ENCODE results near the gene EDEM2. TPM values are rescaled to one million over a fixed set of nuclear protein-coding genes. Genes with fewer than 3 reads are reported as not detected.
"Not testable (repeated sequence)": the region's sequence is repeated elsewhere in the genome, so short reads cannot be mapped to it uniquely, and the experiment has no call there.

Gene EDEM2
- total and polyA plus RNA-seq, 7 donors: 5.0 to 20.4 (median 8.3) TPM

- WGBS, 3 donors: 90 to 93% (median 92%) methylated on average over 8 of the region's 8 CpGs
- no peak for DNase-seq
These were observed 27.0 kb downstream of the EDEM2 start for GRCh38 chr20:35120012-35120701.

GRCh38 chr20:35117629-35118028 lies 29.5 kb downstream of the EDEM2 start:
- TF ChIP-seq, protein P1, sequence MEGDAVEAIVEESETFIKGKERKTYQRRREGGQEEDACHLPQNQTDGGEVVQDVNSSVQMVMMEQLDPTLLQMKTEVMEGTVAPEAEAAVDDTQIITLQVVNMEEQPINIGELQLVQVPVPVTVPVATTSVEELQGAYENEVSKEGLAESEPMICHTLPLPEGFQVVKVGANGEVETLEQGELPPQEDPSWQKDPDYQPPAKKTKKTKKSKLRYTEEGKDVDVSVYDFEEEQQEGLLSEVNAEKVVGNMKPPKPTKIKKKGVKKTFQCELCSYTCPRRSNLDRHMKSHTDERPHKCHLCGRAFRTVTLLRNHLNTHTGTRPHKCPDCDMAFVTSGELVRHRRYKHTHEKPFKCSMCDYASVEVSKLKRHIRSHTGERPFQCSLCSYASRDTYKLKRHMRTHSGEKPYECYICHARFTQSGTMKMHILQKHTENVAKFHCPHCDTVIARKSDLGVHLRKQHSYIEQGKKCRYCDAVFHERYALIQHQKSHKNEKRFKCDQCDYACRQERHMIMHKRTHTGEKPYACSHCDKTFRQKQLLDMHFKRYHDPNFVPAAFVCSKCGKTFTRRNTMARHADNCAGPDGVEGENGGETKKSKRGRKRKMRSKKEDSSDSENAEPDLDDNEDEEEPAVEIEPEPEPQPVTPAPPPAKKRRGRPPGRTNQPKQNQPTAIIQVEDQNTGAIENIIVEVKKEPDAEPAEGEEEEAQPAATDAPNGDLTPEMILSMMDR (IDR thresholded peaks at IDR 0.05): no peak
- H3K4me1 ChIP-seq: no peaks in the 10 kb centered on the region
- no peak overlapping the region for H3K4me3 ChIP-seq
- DNase-seq: no peak
- 79 to 89% (median 87%) methylated on average over 1 of the region's 1 CpG for WGBS, 3 donors
- no peaks in the 10 kb centered on the region for H3K9me3 ChIP-seq
- no peaks in the 10 kb centered on the region for H3K27me3 ChIP-seq (ENCODE audit: insufficient read depth in 3 of 3, low read length in 2 of 3)
- no peak for ATAC-seq
- H3K36me3 ChIP-seq (ENCODE audit: insufficient read depth in 1 of 2, low read depth in 1 of 2): peaks cover 3 to 78% of the 10 kb centered on the region in 2 donors
- intact Hi-C loops (cut with DNase I): no loop called here
- no peak overlapping the region for H3K27ac ChIP-seq

More at GRCh38 chr20:35120012-35120701, 27.0 kb downstream of the EDEM2 start:
- TF ChIP-seq, protein P1 (IDR thresholded peaks at IDR 0.05): no peak
- no peaks in the 10 kb centered on the region for H3K27me3 ChIP-seq (ENCODE audit: insufficient read depth in 3 of 3, low read length in 2 of 3)
- H3K36me3 ChIP-seq (ENCODE audit: insufficient read depth in 1 of 2, low read depth in 1 of 2): peaks cover 3 to 92% of the 10 kb centered on the region in 2 donors
- no peaks in the 10 kb centered on the region for H3K4me1 ChIP-seq
- H3K27ac ChIP-seq: no peak overlapping the region
- H3K4me3 ChIP-seq: no peak overlapping the region
- peak in 1 of 4 donors; percentile 31 for ATAC-seq
- intact Hi-C loops (cut with DNase I): no loop called here
- no peaks in the 10 kb centered on the region for H3K9me3 ChIP-seq

DNA sequence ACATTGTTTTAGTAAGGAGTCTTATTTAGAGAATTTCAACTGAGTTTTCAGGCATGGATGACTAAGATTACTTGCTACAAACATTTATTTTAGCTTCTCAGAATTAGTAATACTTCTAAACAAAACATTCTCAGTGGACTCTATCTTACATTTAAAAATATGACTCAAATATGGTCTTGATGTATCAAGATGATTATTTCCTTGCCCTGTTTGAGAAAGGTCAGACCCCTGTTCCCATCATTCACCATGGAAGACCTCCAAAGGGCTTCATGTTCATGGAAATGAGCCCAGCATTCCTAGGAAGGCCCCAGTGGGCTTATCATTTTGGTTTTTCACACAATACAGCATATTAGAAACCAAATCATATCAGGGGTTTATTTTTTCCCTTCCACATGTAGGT lies 29.9 kb downstream of the EDEM2 start:
- H3K27me3 ChIP-seq (ENCODE audit: insufficient read depth in 3 of 3, low read length in 2 of 3): no peaks in the 10 kb centered on the region
- intact Hi-C loops (cut with DNase I): no loop called here
- H3K36me3 ChIP-seq (ENCODE audit: insufficient read depth in 1 of 2, low read depth in 1 of 2): peaks cover 3 to 73% of the 10 kb centered on the region in 2 donors
- TF ChIP-seq, protein P1 (IDR thresholded peaks at IDR 0.05): no peak
- no peaks in the 10 kb centered on the region for H3K4me1 ChIP-seq
- DNase-seq (no peak), ATAC-seq (no peak)
- H3K9me3 ChIP-seq: no peaks in the 10 kb centered on the region
- no peak overlapping the region for H3K4me3 ChIP-seq
- H3K27ac ChIP-seq: no peak overlapping the region

DNA sequence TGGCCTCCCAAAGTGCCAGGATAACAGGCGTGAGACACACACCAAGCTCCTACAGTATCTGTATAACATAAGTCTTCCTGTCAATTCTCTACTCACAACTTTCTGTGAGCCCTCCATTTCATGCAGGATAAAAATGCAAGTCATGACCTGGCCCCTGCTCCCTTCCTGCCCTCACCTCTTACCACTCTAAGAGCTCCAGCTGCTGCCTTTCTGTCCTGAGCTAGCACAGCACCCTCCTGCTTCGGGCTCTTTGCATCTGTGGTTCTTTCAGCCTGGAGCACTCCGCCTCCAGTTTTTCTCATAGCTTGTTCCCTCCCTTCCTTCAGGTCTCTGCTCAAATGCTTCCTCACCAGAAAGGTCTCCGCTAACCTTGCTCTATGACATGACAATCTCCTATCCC lies 30.9 kb downstream of the EDEM2 start:
- Histone ChIP-seq H3K4me3 (no peak overlapping the region), H3K9me3 (no peaks in the 10 kb centered on the region), H3K27me3 (ENCODE audit: insufficient read depth in 3 of 3, low read length in 2 of 3) (no peaks in the 10 kb centered on the region), H3K4me1 (no peaks in the 10 kb centered on the region), H3K36me3 (ENCODE audit: insufficient read depth in 1 of 2, low read depth in 1 of 2) (peaks cover 0 to 64% of the 10 kb centered on the region in 2 donors), H3K27ac (no peak overlapping the region)
- DNase-seq (no peak), ATAC-seq (no peak)
- 91 to 96% (median 92%) methylated on average over 4 of the region's 4 CpGs for WGBS, 3 donors
- TF ChIP-seq, protein P1 (IDR thresholded peaks at IDR 0.05): no peak
- intact Hi-C loops (cut with DNase I): no loop called here

DNA sequence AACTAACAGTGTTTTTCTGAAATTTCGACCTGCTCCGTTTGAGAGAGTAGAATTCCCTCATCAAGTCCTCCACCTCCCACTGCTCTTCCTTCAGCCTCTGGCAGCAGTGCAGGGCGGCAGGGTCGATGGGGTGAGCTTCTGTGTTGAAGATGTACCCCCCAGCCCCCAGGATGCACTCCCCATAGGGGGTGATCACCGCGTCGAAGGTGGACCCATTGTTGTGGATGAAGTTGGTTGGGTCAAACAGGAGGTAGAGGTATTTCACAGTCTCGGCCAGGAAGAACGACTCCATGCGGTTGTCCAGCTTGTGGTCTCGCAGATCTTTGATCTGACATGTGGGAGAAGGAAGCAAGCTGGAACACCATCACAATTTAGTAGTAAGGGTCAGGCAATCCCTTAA lies 31.5 kb downstream of the EDEM2 start:
- H3K27ac ChIP-seq: no peak overlapping the region
- peaks cover 0 to 58% of the 10 kb centered on the region in 2 donors for H3K36me3 ChIP-seq (ENCODE audit: insufficient read depth in 1 of 2, low read depth in 1 of 2)
- WGBS, 3 donors: 78 to 90% (median 83%) methylated on average over 11 of the region's 11 CpGs
- no peak overlapping the region for H3K4me3 ChIP-seq
- DNase-seq: no peak
- no peaks in the 10 kb centered on the region for H3K27me3 ChIP-seq (ENCODE audit: insufficient read depth in 3 of 3, low read length in 2 of 3)
- ATAC-seq: no peak
- no peaks in the 10 kb centered on the region for H3K4me1 ChIP-seq
- intact Hi-C loops (cut with DNase I): no loop called here
- TF ChIP-seq, protein P1 (IDR thresholded peaks at IDR 0.05): no peak
- no peaks in the 10 kb centered on the region for H3K9me3 ChIP-seq

DNA sequence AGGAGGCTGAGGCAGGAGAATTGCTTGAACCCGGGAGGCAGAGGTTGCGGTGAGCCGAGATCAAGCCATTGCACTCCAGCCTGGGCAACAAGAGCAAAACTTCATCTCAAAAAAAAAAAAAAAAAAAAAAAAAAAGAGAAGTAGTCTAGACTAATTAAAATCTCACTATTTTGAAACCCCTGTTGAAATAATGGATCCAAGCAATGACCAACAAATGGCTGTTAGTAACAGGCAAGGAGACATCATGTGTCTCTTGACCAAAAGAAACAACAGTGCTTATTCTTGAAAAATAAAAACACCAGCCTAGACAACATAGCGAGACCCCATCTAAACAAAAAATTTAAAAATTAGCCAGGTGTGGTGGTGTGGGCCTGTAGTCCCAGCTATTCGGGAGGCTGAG lies 34.9 kb downstream of the EDEM2 start:
- intact Hi-C loops (cut with DNase I); DNase-seq; ATAC-seq; H3K9me3 ChIP-seq; H3K27ac ChIP-seq; H3K27me3 ChIP-seq (ENCODE audit: insufficient read depth in 3 of 3, low read length in 2 of 3); H3K4me1 ChIP-seq; H3K4me3 ChIP-seq: not testable (repeated sequence)
- peaks cover 0 to 34% of the 10 kb centered on the region in 2 donors for H3K36me3 ChIP-seq (ENCODE audit: insufficient read depth in 1 of 2, low read depth in 1 of 2)
- WGBS, 3 donors: 75 to 86% (median 85%) methylated on average over 5 of the region's 5 CpGs
